ENCODE measurements around the gene ELP2. TPM values are rescaled to one million over a fixed set of nuclear protein-coding genes. Genes with fewer than 3 reads are reported as not detected.

ELP2 gene
- total RNA-seq, 2 experiments from 2014 or later = 40.3 to 50.5 TPM

DNA sequence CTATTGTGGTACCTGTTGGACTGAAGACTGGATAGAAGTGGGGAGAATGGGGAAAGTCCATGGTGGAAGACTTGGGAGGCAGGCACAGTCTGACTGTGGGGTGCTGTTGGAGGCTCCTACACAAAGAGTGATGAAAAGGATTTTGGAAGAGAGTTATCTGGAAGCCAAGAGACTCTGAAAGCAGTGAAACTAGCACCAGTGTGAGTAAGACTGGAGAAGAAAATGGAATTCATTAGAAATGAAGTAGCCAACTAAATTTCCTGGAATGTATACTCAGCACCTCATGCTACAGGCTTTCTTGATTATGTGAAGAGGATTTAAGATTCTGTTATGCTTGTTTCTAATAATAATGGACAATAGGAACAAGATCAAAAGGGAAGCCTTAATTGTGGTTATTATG, 27.7 kb downstream of the ELP2 start:
- ChIA-PET POLR2A (interaction anchor here (0.6 to 3.5 kb wide), 3 partner anchors 13 to 541 kb away, joined by 3 to 12 read pairs (median 3); no protein-coding TSS in a partner anchor), CTCF (ENCODE audit: unreplicated experiment) (no interaction called here)
- BruUV-seq (replicated peaks) = no TSS peak
- Histone ChIP-seq H3K4me1 (ENCODE audit: insufficient read depth, low read length, poor library complexity, severe bottlenecking) (peaks cover 6% of the 10 kb centered on the region), H3K4me3 (ENCODE audit: low read depth, low read length, poor library complexity, severe bottlenecking) (no peak overlapping the region), H3K36me3 (ENCODE audit: insufficient read depth, low read length) (peaks cover 83% of the 10 kb centered on the region), H3K4me2 (ENCODE audit: low read length) (no peak overlapping the region), H4K20me1 (ENCODE audit: insufficient read depth, low read length) (no peaks in the 10 kb centered on the region), H2AFZ (ENCODE audit: low read length) (no peak overlapping the region), H3K9me2 (ENCODE audit: insufficient read depth, low read length) (no peaks in the 10 kb centered on the region), H3K79me2 (ENCODE audit: insufficient read depth, low read depth, low read length) (no peaks in the 10 kb centered on the region), H3K9me3 (ENCODE audit: low read length) (no peaks in the 10 kb centered on the region), H3K27ac (ENCODE audit: low read depth, low read length, poor library complexity, severe bottlenecking) (no peak overlapping the region)
- TF ChIP-seq, protein P1, sequence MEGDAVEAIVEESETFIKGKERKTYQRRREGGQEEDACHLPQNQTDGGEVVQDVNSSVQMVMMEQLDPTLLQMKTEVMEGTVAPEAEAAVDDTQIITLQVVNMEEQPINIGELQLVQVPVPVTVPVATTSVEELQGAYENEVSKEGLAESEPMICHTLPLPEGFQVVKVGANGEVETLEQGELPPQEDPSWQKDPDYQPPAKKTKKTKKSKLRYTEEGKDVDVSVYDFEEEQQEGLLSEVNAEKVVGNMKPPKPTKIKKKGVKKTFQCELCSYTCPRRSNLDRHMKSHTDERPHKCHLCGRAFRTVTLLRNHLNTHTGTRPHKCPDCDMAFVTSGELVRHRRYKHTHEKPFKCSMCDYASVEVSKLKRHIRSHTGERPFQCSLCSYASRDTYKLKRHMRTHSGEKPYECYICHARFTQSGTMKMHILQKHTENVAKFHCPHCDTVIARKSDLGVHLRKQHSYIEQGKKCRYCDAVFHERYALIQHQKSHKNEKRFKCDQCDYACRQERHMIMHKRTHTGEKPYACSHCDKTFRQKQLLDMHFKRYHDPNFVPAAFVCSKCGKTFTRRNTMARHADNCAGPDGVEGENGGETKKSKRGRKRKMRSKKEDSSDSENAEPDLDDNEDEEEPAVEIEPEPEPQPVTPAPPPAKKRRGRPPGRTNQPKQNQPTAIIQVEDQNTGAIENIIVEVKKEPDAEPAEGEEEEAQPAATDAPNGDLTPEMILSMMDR (conservative IDR thresholded peaks at IDR 0.05; ENCODE audit: low read length) = no peak
- TF ChIP-seq EZH2phosphoT487 (IDR thresholded peaks at IDR 0.05; ENCODE audit: borderline replicate concordance, low read depth, low read length) = no peak
- no peak for DNase-seq (ENCODE audit: low spot score)
- intact Hi-C loops (cut with micrococcal nuclease; ENCODE audit: unreplicated experiment) = no loop called here

GRCh38 chr18:36158266-36158867, 28.7 kb downstream of the ELP2 start:
- no peaks in the 10 kb centered on the region for H4K20me1 ChIP-seq (ENCODE audit: insufficient read depth, low read length)
- no peak for DNase-seq (ENCODE audit: low spot score)
- CTCF ChIA-PET (ENCODE audit: unreplicated experiment) = no interaction called here
- BruUV-seq (replicated peaks) = no TSS peak
- no peak overlapping the region for H3K4me3 ChIP-seq (ENCODE audit: low read depth, low read length, poor library complexity, severe bottlenecking)
- H3K4me2 ChIP-seq (ENCODE audit: low read length) = no peak overlapping the region
- H3K79me2 ChIP-seq (ENCODE audit: insufficient read depth, low read depth, low read length) = no peaks in the 10 kb centered on the region
- no peak overlapping the region for H3K27ac ChIP-seq (ENCODE audit: low read depth, low read length, poor library complexity, severe bottlenecking)
- POLR2A ChIA-PET = interaction anchor here (0.8 to 3.5 kb wide), 3 partner anchors 9 to 645 kb away, joined by 3 to 12 read pairs (median 7); no protein-coding TSS in a partner anchor
- H3K4me1 ChIP-seq (ENCODE audit: insufficient read depth, low read length, poor library complexity, severe bottlenecking) = peaks cover 6% of the 10 kb centered on the region
- H2AFZ ChIP-seq (ENCODE audit: low read length) = no peak overlapping the region
- no peaks in the 10 kb centered on the region for H3K9me3 ChIP-seq (ENCODE audit: low read length)
- intact Hi-C loops (cut with micrococcal nuclease; ENCODE audit: unreplicated experiment) = no loop called here
- H3K9me2 ChIP-seq (ENCODE audit: insufficient read depth, low read length) = no peaks in the 10 kb centered on the region
- no peak for TF ChIP-seq EZH2phosphoT487 (IDR thresholded peaks at IDR 0.05; ENCODE audit: borderline replicate concordance, low read depth, low read length)
- TF ChIP-seq, protein P1 (conservative IDR thresholded peaks at IDR 0.05; ENCODE audit: low read length) = no peak
- peaks cover 83% of the 10 kb centered on the region for H3K36me3 ChIP-seq (ENCODE audit: insufficient read depth, low read length)

DNA sequence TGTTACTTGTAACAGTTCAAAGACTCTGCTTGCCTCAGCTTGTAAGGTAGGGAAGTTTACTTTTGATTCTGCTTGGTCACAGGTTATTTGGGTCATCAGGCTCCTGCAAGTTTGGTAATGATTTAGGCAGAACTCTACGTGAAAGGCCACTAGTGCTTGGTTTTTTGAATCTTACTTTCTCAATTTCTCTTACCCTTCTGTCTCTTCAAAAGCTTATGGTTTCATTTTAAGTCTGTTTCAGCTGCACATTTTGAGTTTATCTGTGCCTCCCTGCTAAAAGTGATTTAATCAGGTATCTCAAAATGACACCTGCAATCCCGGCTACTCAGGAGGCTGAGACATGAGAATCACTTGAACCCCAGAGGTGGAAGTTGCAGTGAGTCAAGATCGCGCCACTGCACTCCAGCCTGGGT, 31.3 kb downstream of the ELP2 start:
- no peak overlapping the region for H3K4me3 ChIP-seq (ENCODE audit: low read depth, low read length, poor library complexity, severe bottlenecking)
- H2AFZ ChIP-seq (ENCODE audit: low read length) = no peak overlapping the region
- ChIA-PET POLR2A (interaction anchor here (0.7 to 1.3 kb wide), 2 partner anchors 11 to 32 kb away, joined by 6 read pairs; no protein-coding TSS in a partner anchor), CTCF (ENCODE audit: unreplicated experiment) (no interaction called here)
- H3K79me2 ChIP-seq (ENCODE audit: insufficient read depth, low read depth, low read length) = no peaks in the 10 kb centered on the region
- H3K9me2 ChIP-seq (ENCODE audit: insufficient read depth, low read length) = no peaks in the 10 kb centered on the region
- H3K9me3 ChIP-seq (ENCODE audit: low read length) = no peaks in the 10 kb centered on the region
- peaks cover 6% of the 10 kb centered on the region for H3K4me1 ChIP-seq (ENCODE audit: insufficient read depth, low read length, poor library complexity, severe bottlenecking)
- TF ChIP-seq, protein P1 (conservative IDR thresholded peaks at IDR 0.05; ENCODE audit: low read length) = no peak
- no peak for TF ChIP-seq EZH2phosphoT487 (IDR thresholded peaks at IDR 0.05; ENCODE audit: borderline replicate concordance, low read depth, low read length)
- peaks cover 93% of the 10 kb centered on the region for H3K36me3 ChIP-seq (ENCODE audit: insufficient read depth, low read length)
- intact Hi-C loops (cut with micrococcal nuclease; ENCODE audit: unreplicated experiment) = no loop called here
- DNase-seq (ENCODE audit: low spot score) = no peak
- H3K4me2 ChIP-seq (ENCODE audit: low read length) = no peak overlapping the region
- no TSS peak for BruUV-seq (replicated peaks)
- H4K20me1 ChIP-seq (ENCODE audit: insufficient read depth, low read length) = no peaks in the 10 kb centered on the region
- no peak overlapping the region for H3K27ac ChIP-seq (ENCODE audit: low read depth, low read length, poor library complexity, severe bottlenecking)

All from OCI-LY7 (cell line).